Activated CD8-positive, alpha-beta memory T cell treated with anti-CD3 and anti-CD28 coated beads, Interleukin-2, amount 50 U/mL, for 24 hours (primary cell): ENCODE results near the gene HERC5.
A peak's percentile ranks its signal among the peaks of the same experiment; 100 is the strongest.
"Not testable (repeated sequence)": the region's sequence is repeated elsewhere in the genome, so short reads cannot be mapped to it uniquely, and the experiment has no call there.

Experiments
- DNase-seq: peaks from one replicate; pipeline ENCODE4 v3.0.0-alpha.2; 2020; ENCODE audit errors: extremely low read depth

The HERC5 gene

GRCh38 chr4:88456670-88457306 lies at the start of gene HERC5:
HERC5 (plus strand) TSS chr4:88457119; CDS start chr4:88457270, 151 bp downstream.
- DNase-seq, result peak; percentile 67

GRCh38 chr4:88409206-88409605 lies 47.7 kb upstream of the HERC5 start:
- DNase-seq, result no peak

GRCh38 chr4:88409789-88410188 lies 47.1 kb upstream of the HERC5 start:
- DNase-seq, result no peak

GRCh38 chr4:88411491-88412096 lies 45.3 kb upstream of the HERC5 start:
- DNase-seq, result no peak

- no peak for DNase-seq
These were observed 43.1 kb upstream of the HERC5 start for GRCh38 chr4:88413801-88414200.

GRCh38 chr4:88414755-88415154 lies 42.2 kb upstream of the HERC5 start:
- no peak for DNase-seq

- no peak for DNase-seq
These were observed 40.9 kb upstream of the HERC5 start for GRCh38 chr4:88415982-88416381.

- DNase-seq, result no peak
These were observed 38.5 kb upstream of the HERC5 start for GRCh38 chr4:88418411-88418810.

GRCh38 chr4:88419874-88420273 lies 37.0 kb upstream of the HERC5 start:
- DNase-seq, result no peak

- no peak for DNase-seq
These were observed 36.1 kb upstream of the HERC5 start for GRCh38 chr4:88420844-88421243.

- no peak for DNase-seq
These were observed 34.5 kb upstream of the HERC5 start for GRCh38 chr4:88422403-88422802.

GRCh38 chr4:88429401-88429800 lies 27.5 kb upstream of the HERC5 start:
- no peak for DNase-seq

- DNase-seq, result no peak
These were observed 20.8 kb upstream of the HERC5 start for GRCh38 chr4:88435987-88436693.

- not testable (repeated sequence) for DNase-seq
These were observed 19.0 kb upstream of the HERC5 start for GRCh38 chr4:88437873-88438272.

- DNase-seq, result no peak
These were observed 17.7 kb upstream of the HERC5 start for GRCh38 chr4:88439161-88439760.

GRCh38 chr4:88440146-88440545 lies 16.8 kb upstream of the HERC5 start:
- no peak for DNase-seq

GRCh38 chr4:88441696-88442095 lies 15.2 kb upstream of the HERC5 start:
- no peak for DNase-seq

- DNase-seq, result no peak
These were observed 14.2 kb upstream of the HERC5 start for GRCh38 chr4:88442689-88443191.

GRCh38 chr4:88443486-88443885 lies 13.4 kb upstream of the HERC5 start:
- no peak for DNase-seq

GRCh38 chr4:88445252-88445651 lies 11.7 kb upstream of the HERC5 start:
- DNase-seq, result no peak

- no peak for DNase-seq
These were observed 10.8 kb upstream of the HERC5 start for GRCh38 chr4:88446124-88446523.

- no peak for DNase-seq
These were observed 9.4 kb upstream of the HERC5 start for GRCh38 chr4:88447371-88448095.
